ENCODE measurements around the gene NEGR1.

The NEGR1 gene

GRCh38 chr1:72011721-72012120 lies 270.6 kb downstream of the NEGR1 start:
- Mint-ChIP-seq H3K4me1 (ENCODE audit: low read depth) (no peaks in the 10 kb centered on the region), H3K27me3 (ENCODE audit: low read depth) (no peaks in the 10 kb centered on the region)

GRCh38 chr1:72010094-72010431 lies 272.3 kb downstream of the NEGR1 start:
- Mint-ChIP-seq H3K36me3 (ENCODE audit: low read depth) (no peaks in the 10 kb centered on the region), H3K27me3 (ENCODE audit: low read depth) (no peaks in the 10 kb centered on the region), H3K27ac (no peak overlapping the region), H3K4me1 (ENCODE audit: low read depth) (no peaks in the 10 kb centered on the region), H3K9me3 (no peaks in the 10 kb centered on the region), H3K4me3 (no peak overlapping the region)
- no peak for DNase-seq (ENCODE audit: low spot score)

More at GRCh38 chr1:72011721-72012120, 270.6 kb downstream of the NEGR1 start:
- DNase-seq (ENCODE audit: low spot score) = no peak
- Mint-ChIP-seq H3K36me3 (ENCODE audit: low read depth) (no peaks in the 10 kb centered on the region), H3K4me3 (no peak overlapping the region), H3K9me3 (no peaks in the 10 kb centered on the region), H3K27ac (no peak overlapping the region)

GRCh38 chr1:72009173-72010093 lies 272.9 kb downstream of the NEGR1 start:
- H3K36me3 Mint-ChIP-seq (ENCODE audit: low read depth) = no peaks in the 10 kb centered on the region
- no peak for DNase-seq (ENCODE audit: low spot score)
- no peaks in the 10 kb centered on the region for H3K4me1 Mint-ChIP-seq (ENCODE audit: low read depth)
- H3K9me3 Mint-ChIP-seq = no peaks in the 10 kb centered on the region
- H3K4me3 Mint-ChIP-seq = no peak overlapping the region
- H3K27ac Mint-ChIP-seq = no peak overlapping the region
- no peaks in the 10 kb centered on the region for H3K27me3 Mint-ChIP-seq (ENCODE audit: low read depth)

GRCh38 chr1:72007312-72007711 lies 275.0 kb downstream of the NEGR1 start:
- Mint-ChIP-seq H3K4me3 (no peak overlapping the region), H3K36me3 (ENCODE audit: low read depth) (no peaks in the 10 kb centered on the region), H3K9me3 (no peaks in the 10 kb centered on the region), H3K4me1 (ENCODE audit: low read depth) (no peaks in the 10 kb centered on the region), H3K27ac (no peak overlapping the region), H3K27me3 (ENCODE audit: low read depth) (no peaks in the 10 kb centered on the region)
- DNase-seq (ENCODE audit: low spot score) = no peak

- Mint-ChIP-seq H3K36me3 (ENCODE audit: low read depth) (no peaks in the 10 kb centered on the region), H3K27ac (no peak overlapping the region), H3K27me3 (ENCODE audit: low read depth) (no peaks in the 10 kb centered on the region), H3K4me1 (ENCODE audit: low read depth) (no peaks in the 10 kb centered on the region), H3K4me3 (no peak overlapping the region), H3K9me3 (no peaks in the 10 kb centered on the region)
- no peak for DNase-seq (ENCODE audit: low spot score)
These were observed 276.2 kb downstream of the NEGR1 start for GRCh38 chr1:72006092-72006491.

- no peak overlapping the region for H3K27ac Mint-ChIP-seq
- H3K4me1 Mint-ChIP-seq (ENCODE audit: low read depth) = no peaks in the 10 kb centered on the region
- H3K27me3 Mint-ChIP-seq (ENCODE audit: low read depth) = no peaks in the 10 kb centered on the region
- no peaks in the 10 kb centered on the region for H3K9me3 Mint-ChIP-seq
- no peaks in the 10 kb centered on the region for H3K36me3 Mint-ChIP-seq (ENCODE audit: low read depth)
- DNase-seq (ENCODE audit: low spot score) = no peak
- H3K4me3 Mint-ChIP-seq = no peak overlapping the region
These were observed 279.2 kb downstream of the NEGR1 start for GRCh38 chr1:72003092-72003491.

- Mint-ChIP-seq H3K36me3 (ENCODE audit: low read depth) (no peaks in the 10 kb centered on the region), H3K4me1 (ENCODE audit: low read depth) (no peaks in the 10 kb centered on the region), H3K27ac (no peak overlapping the region), H3K27me3 (ENCODE audit: low read depth) (no peaks in the 10 kb centered on the region), H3K4me3 (no peak overlapping the region), H3K9me3 (no peaks in the 10 kb centered on the region)
- DNase-seq (ENCODE audit: low spot score) = no peak
These were observed 281.5 kb downstream of the NEGR1 start for GRCh38 chr1:72000809-72001208.

- no peaks in the 10 kb centered on the region for H3K4me1 Mint-ChIP-seq (ENCODE audit: low read depth)
- H3K9me3 Mint-ChIP-seq = no peaks in the 10 kb centered on the region
- DNase-seq (ENCODE audit: low spot score) = no peak
- no peaks in the 10 kb centered on the region for H3K27me3 Mint-ChIP-seq (ENCODE audit: low read depth)
- no peak overlapping the region for H3K27ac Mint-ChIP-seq
- H3K4me3 Mint-ChIP-seq = no peak overlapping the region
- H3K36me3 Mint-ChIP-seq (ENCODE audit: low read depth) = no peaks in the 10 kb centered on the region
These were observed 287.7 kb downstream of the NEGR1 start for GRCh38 chr1:71994646-71995045.

GRCh38 chr1:71987181-71987580 lies 295.2 kb downstream of the NEGR1 start:
- Mint-ChIP-seq H3K36me3 (ENCODE audit: low read depth) (no peaks in the 10 kb centered on the region), H3K9me3 (no peaks in the 10 kb centered on the region), H3K4me1 (ENCODE audit: low read depth) (no peaks in the 10 kb centered on the region), H3K4me3 (no peak overlapping the region), H3K27me3 (ENCODE audit: low read depth) (no peaks in the 10 kb centered on the region), H3K27ac (no peak overlapping the region)
- DNase-seq (ENCODE audit: low spot score) = no peak

GRCh38 chr1:71986160-71986559 lies 296.2 kb downstream of the NEGR1 start:
- H3K27ac Mint-ChIP-seq = no peak overlapping the region
- no peaks in the 10 kb centered on the region for H3K9me3 Mint-ChIP-seq
- no peak for DNase-seq (ENCODE audit: low spot score)
- H3K27me3 Mint-ChIP-seq (ENCODE audit: low read depth) = no peaks in the 10 kb centered on the region
- no peaks in the 10 kb centered on the region for H3K36me3 Mint-ChIP-seq (ENCODE audit: low read depth)
- H3K4me1 Mint-ChIP-seq (ENCODE audit: low read depth) = no peaks in the 10 kb centered on the region
- H3K4me3 Mint-ChIP-seq = no peak overlapping the region

- H3K4me3 Mint-ChIP-seq = no peak overlapping the region
These were observed 301.8 kb downstream of the NEGR1 start for GRCh38 chr1:71980556-71980955.

GRCh38 chr1:71979882-71980281 lies 302.5 kb downstream of the NEGR1 start:
- H3K27ac Mint-ChIP-seq = no peak overlapping the region
- no peaks in the 10 kb centered on the region for H3K36me3 Mint-ChIP-seq (ENCODE audit: low read depth)

More at GRCh38 chr1:71980556-71980955, 301.8 kb downstream of the NEGR1 start:
- H3K27ac Mint-ChIP-seq = no peak overlapping the region
- no peaks in the 10 kb centered on the region for H3K4me1 Mint-ChIP-seq (ENCODE audit: low read depth)
- DNase-seq (ENCODE audit: low spot score) = no peak
- H3K27me3 Mint-ChIP-seq (ENCODE audit: low read depth) = no peaks in the 10 kb centered on the region
- no peaks in the 10 kb centered on the region for H3K9me3 Mint-ChIP-seq
- no peaks in the 10 kb centered on the region for H3K36me3 Mint-ChIP-seq (ENCODE audit: low read depth)

GRCh38 chr1:71967670-71968069 lies 314.7 kb downstream of the NEGR1 start:
- Mint-ChIP-seq H3K36me3 (ENCODE audit: low read depth) (no peaks in the 10 kb centered on the region), H3K4me1 (ENCODE audit: low read depth) (no peaks in the 10 kb centered on the region), H3K27ac (no peak overlapping the region), H3K9me3 (no peaks in the 10 kb centered on the region), H3K4me3 (no peak overlapping the region), H3K27me3 (ENCODE audit: low read depth) (no peaks in the 10 kb centered on the region)
- no peak for DNase-seq (ENCODE audit: low spot score)

More at GRCh38 chr1:71979882-71980281, 302.5 kb downstream of the NEGR1 start:
- no peak for DNase-seq (ENCODE audit: low spot score)
- no peaks in the 10 kb centered on the region for H3K4me1 Mint-ChIP-seq (ENCODE audit: low read depth)
- no peaks in the 10 kb centered on the region for H3K9me3 Mint-ChIP-seq
- no peak overlapping the region for H3K4me3 Mint-ChIP-seq
- H3K27me3 Mint-ChIP-seq (ENCODE audit: low read depth) = no peaks in the 10 kb centered on the region

GRCh38 chr1:71964188-71964587 lies 318.2 kb downstream of the NEGR1 start:
- no peaks in the 10 kb centered on the region for H3K4me1 Mint-ChIP-seq (ENCODE audit: low read depth)
- no peak overlapping the region for H3K27ac Mint-ChIP-seq
- H3K4me3 Mint-ChIP-seq = no peak overlapping the region
- no peaks in the 10 kb centered on the region for H3K9me3 Mint-ChIP-seq
- H3K36me3 Mint-ChIP-seq (ENCODE audit: low read depth) = no peaks in the 10 kb centered on the region
- no peak for DNase-seq (ENCODE audit: low spot score)
- no peaks in the 10 kb centered on the region for H3K27me3 Mint-ChIP-seq (ENCODE audit: low read depth)
